Effector memory CD4-positive, alpha-beta T cell (primary cell): ENCODE data around the gene MRPL10.
A peak's percentile ranks its signal among the peaks of the same experiment; 100 is the strongest.

Experiments
- DNase-seq, 3 donors: peaks; one replicate each; pipeline ENCODE4 v3.0.0-alpha.2; 2020
- H3K27ac ChIP-seq: 2 replicates; pipeline ENCODE4 v1.7.0; 2013; ENCODE audit warnings: mild to moderate bottlenecking, low read length, moderate library complexity; ENCODE audit not compliant: insufficient read depth, poor library complexity, severe bottlenecking
- H3K27me3 ChIP-seq: replicated peaks from 2 replicates; pipeline ENCODE4 v1.7.0; 2013; ENCODE audit warnings: mild to moderate bottlenecking, low read length; ENCODE audit not compliant: insufficient read depth, control insufficient read depth, poor library complexity, severe bottlenecking
- H3K36me3 ChIP-seq: 2 replicates; pipeline ENCODE4 v1.7.0; 2013; ENCODE audit warnings: mild to moderate bottlenecking, low read length, moderate library complexity; ENCODE audit not compliant: control insufficient read depth, insufficient read depth
- H3K4me1 ChIP-seq: 2 replicates; pipeline ENCODE4 v1.7.0; 2013; ENCODE audit warnings: low read length, mild to moderate bottlenecking; ENCODE audit not compliant: control insufficient read depth, insufficient read depth, poor library complexity, severe bottlenecking
- H3K4me3 ChIP-seq: 2 replicates; pipeline ENCODE4 v1.7.0; 2013; ENCODE audit warnings: low read length, low read depth, mild to moderate bottlenecking; ENCODE audit not compliant: insufficient read depth, poor library complexity, severe bottlenecking
- H3K9me3 ChIP-seq: 2 replicates; pipeline ENCODE4 v1.7.0; 2013; ENCODE audit warnings: mild to moderate bottlenecking, low read length, moderate library complexity; ENCODE audit not compliant: control insufficient read depth

Gene MRPL10

DNA sequence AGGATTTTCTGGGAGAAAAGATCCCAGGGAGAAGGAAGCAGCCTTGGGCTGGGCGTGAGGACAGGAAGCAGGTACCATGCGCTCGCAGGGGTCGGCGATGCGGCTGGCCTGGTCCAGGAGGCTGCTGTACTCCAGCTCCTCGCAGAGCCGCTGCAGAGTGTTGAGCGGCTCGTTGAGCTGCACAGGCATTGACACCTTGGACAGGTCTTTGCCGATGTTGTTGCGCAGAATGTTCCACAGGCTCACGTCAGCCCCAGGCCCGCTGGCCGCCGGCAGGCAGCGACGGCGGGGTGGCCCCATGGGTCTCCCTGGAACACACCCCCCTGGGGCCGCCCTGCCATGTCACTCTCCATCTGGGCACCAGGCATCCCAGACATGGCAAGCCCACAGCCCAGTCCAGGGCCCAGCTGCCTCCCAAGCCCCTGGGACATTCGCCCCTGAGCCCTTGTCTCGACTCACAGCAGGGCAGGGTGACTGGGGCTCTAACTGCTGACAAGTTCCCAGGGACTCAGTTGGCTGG lies 17.8 kb downstream of the MRPL10 start:
- no peak for DNase-seq
- no peaks in the 10 kb centered on the region for H3K9me3 ChIP-seq
- no peaks in the 10 kb centered on the region for H3K27me3 ChIP-seq
- H3K4me3 ChIP-seq: no peak overlapping the region
- peaks cover 91% of the 10 kb centered on the region for H3K36me3 ChIP-seq
- no peaks in the 10 kb centered on the region for H3K4me1 ChIP-seq
- H3K27ac ChIP-seq: no peak overlapping the region

DNA sequence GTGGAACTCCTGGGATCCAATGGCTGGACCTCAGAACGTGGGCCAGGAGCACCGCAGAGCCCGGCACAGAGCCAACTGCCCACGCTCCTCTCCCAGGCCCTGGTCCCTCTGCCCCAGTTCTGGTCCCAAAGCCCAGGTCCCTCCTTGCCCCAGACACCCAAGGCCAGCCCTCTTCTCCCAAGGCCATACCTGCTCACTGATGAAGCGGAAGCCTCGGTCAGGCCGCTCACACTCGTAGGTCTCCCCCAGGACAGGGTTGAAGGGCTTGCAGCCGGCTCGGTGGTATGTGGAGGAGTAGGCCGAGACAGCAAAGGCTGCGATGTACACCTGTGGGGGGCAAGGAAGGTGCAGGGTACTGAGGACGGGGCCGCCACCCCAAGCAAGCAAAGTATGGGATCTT lies 18.3 kb downstream of the MRPL10 start:
- no peaks in the 10 kb centered on the region for H3K4me1 ChIP-seq
- no peak overlapping the region for H3K4me3 ChIP-seq
- peaks cover 91% of the 10 kb centered on the region for H3K36me3 ChIP-seq
- DNase-seq: no peak
- H3K27me3 ChIP-seq: no peaks in the 10 kb centered on the region
- no peaks in the 10 kb centered on the region for H3K9me3 ChIP-seq
- no peak overlapping the region for H3K27ac ChIP-seq

DNA sequence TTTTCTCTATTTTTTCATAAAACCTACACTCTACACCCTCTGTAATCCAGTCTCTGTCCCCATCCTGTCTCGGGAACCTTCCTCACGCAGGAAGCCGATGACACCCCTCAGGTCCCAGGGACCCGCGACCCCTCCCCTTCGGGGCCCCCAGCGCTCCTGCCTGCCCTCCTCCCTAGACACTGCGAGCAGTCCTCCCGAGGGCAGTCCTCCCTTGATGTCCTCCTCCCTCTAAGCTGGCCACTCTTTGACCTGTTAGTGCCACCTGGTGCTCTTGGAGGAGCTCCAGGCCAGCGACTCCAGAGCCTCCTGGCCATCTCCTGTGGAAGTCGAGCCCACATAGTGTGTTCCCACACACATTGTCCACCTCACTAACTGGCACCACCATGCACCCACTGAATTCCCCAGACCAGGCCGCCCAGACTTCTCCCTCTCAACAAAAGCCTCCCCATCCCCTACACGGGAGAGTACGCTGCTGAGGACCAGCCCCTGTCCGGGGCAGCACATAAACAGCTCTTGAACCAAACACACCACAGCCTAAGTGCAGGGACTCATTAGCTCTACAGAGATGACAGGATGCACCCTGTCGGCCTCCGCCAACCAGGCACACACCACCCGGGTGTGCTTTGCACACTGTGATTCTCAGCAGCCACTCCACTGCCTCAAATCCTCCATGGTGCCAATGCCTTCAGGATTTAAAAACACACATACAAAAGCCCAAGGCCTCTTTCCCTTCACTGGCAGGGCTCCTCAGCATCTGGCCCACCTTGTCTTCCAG lies 19.0 kb downstream of the MRPL10 start:
- Histone ChIP-seq H3K4me3 (no peak overlapping the region), H3K36me3 (peaks cover 91% of the 10 kb centered on the region), H3K4me1 (no peaks in the 10 kb centered on the region), H3K9me3 (no peaks in the 10 kb centered on the region), H3K27me3 (no peaks in the 10 kb centered on the region), H3K27ac (no peak overlapping the region)
- DNase-seq: no peak

DNA sequence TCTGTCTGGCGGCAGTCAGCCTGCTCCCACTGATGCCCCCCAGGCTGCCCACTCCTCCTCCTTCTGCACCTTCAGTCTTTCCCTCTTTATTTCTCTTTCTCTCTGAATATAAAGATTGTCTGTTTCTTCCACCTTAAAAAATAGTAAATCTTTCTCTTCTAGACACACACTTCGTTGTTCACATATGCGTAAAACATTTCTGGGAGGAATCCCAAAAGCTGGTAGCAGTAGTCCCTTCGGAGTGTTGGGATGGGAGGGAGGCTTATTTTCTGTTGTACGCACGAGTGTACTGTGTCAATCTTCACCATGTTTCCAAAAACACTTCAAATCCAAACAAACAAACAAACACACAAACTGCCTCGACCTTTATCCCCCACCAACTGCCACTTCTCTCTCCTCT lies 19.6 kb downstream of the MRPL10 start:
- no peak for DNase-seq
- Histone ChIP-seq H3K27me3 (no peaks in the 10 kb centered on the region), H3K27ac (no peak overlapping the region), H3K9me3 (no peaks in the 10 kb centered on the region), H3K4me3 (no peak overlapping the region), H3K36me3 (peaks cover 84% of the 10 kb centered on the region), H3K4me1 (no peaks in the 10 kb centered on the region)

DNA sequence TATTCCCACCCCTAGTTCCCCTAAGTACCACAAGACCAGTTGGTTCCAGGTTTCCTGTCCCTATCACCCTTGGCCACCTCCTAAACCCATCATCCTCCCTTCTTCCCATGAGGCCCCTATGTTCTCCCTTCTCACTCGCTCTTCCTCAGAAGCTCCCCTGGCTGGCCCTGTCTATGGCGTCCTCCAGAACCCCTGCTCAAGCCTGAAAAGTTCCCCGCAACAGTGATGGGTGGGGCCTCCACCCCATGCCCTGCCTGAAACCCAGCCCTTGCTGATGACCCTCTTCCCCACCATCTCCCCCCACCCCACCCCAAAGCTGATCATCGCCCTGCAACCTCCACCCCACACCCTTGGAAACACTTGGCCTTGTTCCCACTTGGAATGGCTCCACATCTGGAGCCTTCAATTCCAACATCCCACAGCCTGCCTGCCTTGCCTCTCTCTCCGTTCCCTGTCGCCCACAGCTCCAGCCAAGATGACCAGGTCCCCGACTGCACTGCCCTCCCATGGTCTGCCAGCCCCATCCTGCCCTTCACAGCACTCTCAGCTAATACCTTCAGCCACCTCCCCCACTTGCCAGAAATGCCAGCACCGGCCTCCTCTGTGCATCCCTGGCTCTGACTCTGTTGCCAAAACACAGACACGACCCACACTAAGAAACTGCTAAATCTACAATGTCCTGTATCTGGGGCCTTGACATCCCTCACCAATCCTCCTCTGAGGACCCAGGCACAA lies 20.3 kb downstream of the MRPL10 start:
- no peak overlapping the region for H3K27ac ChIP-seq
- DNase-seq: no peak
- peaks cover 78% of the 10 kb centered on the region for H3K36me3 ChIP-seq
- no peaks in the 10 kb centered on the region for H3K4me1 ChIP-seq
- H3K4me3 ChIP-seq: no peak overlapping the region
- no peaks in the 10 kb centered on the region for H3K9me3 ChIP-seq
- H3K27me3 ChIP-seq: no peaks in the 10 kb centered on the region

DNA sequence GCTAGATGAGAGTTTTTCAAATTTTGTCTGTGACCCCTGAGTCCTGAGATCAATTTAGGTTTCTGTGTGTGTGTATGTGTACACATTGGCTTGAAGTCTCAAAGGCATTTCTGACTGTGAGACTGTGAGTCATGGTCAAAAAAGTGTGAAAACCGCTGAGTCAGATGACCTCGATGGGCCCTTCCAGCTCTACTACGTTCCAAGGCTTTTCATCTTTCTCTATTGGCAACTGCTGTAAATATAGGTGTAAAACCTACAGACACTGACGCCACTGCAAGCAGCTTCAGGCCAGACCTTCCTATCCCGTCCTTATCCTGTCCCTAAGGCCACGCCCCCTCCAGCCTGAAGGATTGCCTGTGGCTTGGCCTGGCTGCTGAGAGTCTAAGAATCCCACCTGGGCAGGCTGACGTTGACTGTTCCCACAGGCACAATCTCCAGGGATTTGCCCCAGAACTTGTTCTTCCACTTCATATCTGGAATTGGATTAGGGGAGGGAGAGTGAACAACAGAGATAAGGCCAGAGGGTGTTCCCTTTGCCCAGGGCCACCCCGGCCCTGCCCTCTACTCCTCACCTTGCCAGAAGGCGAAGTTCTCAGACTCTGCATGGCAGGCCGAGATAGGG lies 21.0 kb downstream of the MRPL10 start:
- Histone ChIP-seq H3K27ac (no peak overlapping the region), H3K4me3 (no peak overlapping the region), H3K36me3 (peaks cover 71% of the 10 kb centered on the region), H3K27me3 (no peaks in the 10 kb centered on the region), H3K4me1 (no peaks in the 10 kb centered on the region), H3K9me3 (no peaks in the 10 kb centered on the region)
- DNase-seq: peak in 2 of 3 donors; percentile 12 to 23

DNA sequence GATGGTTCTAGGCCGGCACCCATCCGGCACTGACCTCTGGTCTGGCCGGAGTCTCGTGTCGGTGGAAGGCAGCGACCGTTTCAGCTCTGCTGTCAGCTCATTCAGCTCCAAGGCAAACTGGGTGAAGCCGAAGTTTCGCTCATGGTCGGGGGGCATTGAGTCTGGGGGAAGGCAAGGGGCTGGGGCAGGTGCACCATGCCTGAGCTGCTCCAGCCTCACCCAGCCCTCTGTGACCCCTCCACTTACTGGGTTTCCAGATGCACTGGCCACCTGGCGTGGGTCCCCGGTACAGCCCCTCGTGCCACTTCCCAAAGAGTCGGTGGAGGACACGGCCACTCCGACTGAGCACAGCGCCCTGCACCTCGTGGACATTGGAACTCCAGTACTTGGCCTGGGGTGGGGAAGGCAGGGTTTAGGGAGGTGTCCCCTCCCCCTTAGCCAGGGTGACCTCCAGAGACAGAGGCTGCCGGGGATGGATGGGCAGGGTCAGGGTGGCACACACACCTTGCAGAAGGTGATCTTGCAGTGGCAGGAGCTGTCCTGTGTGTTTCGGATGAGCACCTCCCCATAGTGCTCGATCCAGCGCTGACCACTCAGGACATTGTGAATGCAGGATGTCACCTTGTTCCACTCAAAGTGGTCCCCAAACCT lies 22.4 kb downstream of the MRPL10 start:
- Histone ChIP-seq H3K36me3 (peaks cover 61% of the 10 kb centered on the region), H3K27me3 (no peaks in the 10 kb centered on the region), H3K4me3 (no peak overlapping the region), H3K4me1 (no peaks in the 10 kb centered on the region), H3K27ac (no peak overlapping the region), H3K9me3 (no peaks in the 10 kb centered on the region)
- DNase-seq: no peak

DNA sequence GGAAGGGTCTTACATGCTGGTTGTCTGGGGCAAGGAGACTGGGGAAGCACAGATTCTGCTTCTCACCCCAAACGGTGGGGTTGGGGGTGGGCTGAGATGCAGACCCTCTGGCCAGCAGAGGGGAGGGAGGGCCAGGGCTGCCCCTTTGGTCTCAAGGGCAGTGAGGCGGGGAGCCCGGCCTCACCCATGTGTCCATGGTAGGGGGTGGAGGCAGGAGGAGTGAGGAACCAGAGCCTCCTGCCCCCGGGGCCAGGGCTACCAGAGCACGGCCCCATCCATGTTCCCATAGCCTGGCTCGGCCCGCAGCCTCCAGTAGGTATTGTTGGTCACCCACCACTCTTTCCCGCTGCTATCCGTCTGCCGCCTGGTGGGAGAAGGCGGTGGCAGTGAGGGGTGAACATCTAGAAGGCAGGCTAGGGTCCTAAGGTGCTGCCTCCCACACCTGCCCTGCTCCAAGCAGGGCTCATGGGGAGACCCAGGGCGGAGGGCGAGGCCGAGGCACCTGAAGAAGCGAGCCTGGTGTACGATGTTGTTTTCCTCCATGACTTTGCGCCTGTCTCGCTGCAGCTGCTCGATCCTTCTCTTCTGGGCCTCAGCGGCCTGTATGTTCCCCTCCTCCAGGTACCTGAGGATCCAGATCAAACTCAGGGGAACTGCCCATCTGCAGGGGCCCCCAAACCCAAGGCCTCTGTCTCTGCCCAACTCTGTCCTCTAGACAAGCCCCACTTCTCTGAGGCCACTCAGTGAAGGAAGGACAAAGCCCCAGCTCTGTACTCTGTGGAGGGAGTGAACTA lies 23.1 kb downstream of the MRPL10 start:
- H3K4me1 ChIP-seq: no peaks in the 10 kb centered on the region
- peaks cover 54% of the 10 kb centered on the region for H3K36me3 ChIP-seq
- DNase-seq: no peak
- H3K9me3 ChIP-seq: no peaks in the 10 kb centered on the region
- no peak overlapping the region for H3K4me3 ChIP-seq
- H3K27me3 ChIP-seq: no peaks in the 10 kb centered on the region
- H3K27ac ChIP-seq: no peak overlapping the region

DNA sequence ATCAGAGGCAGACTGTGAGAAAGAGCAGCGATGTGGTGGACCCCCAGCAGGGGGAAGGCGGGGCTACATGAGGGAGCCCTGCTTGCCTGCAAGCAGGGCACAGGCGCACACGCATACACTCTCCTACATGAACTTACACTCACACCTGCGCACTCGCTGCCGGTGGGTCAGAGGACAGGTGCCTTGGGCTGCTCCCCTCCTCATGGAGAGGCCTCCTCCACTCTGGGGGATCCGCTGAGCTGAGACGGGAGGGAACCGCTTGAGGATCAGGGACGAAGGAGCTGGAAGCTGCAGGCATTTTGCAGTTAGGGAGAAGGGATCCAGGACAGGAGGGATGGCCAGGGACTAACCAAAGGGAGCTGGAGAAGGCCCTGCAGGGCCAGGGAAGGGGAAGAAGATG lies 23.9 kb downstream of the MRPL10 start:
- Histone ChIP-seq H3K9me3 (no peaks in the 10 kb centered on the region), H3K36me3 (peaks cover 46% of the 10 kb centered on the region), H3K4me1 (no peaks in the 10 kb centered on the region), H3K27ac (no peak overlapping the region), H3K4me3 (no peak overlapping the region), H3K27me3 (no peaks in the 10 kb centered on the region)
- no peak for DNase-seq
